Activated CD8-positive, alpha-beta memory T cell treated with anti-CD3 and anti-CD28 coated beads for 48 hours (primary cell): ENCODE data around the gene NEK8.
"Not testable (repeated sequence)": the region's sequence is repeated elsewhere in the genome, so short reads cannot be mapped to it uniquely, and the experiment has no call there.

Experiments used
- DNase-seq, 3 experiments: peaks; one replicate each; pipeline ENCODE4 v3.0.0-alpha.2; 2020; ENCODE audit warnings: low read depth in 2 of 3, low spot score in 2 of 3

Gene NEK8

DNA sequence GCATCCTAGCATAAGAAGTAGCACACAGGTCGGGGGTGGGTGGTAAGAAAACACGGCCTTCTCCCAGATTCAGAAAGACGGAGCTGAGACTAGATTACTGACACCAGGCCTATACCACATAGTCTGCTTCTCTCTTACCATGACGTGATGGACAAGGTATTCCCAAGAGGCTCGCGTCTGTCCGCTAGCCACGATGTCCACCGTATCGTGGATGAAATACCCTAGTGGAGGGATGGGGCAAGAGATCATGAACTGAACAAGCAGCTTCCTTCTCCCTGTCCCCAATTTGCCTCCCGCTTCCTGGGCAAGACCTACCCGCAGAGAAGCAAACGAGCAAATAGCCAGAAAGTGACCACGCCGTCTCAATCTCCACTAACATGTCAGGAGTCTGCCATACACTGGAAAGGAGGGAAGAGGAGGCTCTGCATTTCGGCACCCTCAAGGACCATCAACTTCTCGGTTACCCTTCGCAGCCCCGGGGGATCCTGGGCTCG is 3.4 kb upstream of the NEK8 start:
- DNase-seq: peak in 1 of 3 experiments; percentile 46

- DNase-seq: no peak
These were observed 2.8 kb upstream of the NEK8 start for GRCh38 chr17:28725660-28726225.

DNA sequence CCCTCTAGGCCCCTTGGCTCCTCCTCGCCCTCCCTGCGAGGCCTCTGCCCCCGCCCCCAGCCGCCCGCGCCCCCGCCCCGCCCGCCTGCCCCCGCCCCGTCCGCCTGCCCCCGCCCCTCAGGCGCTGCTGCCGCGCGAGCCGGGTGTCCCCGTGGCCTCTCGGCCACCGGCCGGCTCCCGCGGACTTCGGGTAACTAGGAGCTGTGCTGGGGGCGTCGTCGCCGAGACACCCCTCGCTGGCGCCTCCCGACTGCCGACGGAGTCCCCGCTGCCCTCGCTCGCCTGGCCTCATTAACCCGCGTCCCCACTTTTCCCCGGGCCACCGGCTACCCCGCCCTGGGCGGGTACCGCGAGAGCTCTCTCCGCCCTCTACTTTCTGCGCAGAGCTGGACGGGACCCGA is 2.4 kb upstream of the NEK8 start, which contains the start of gene TLCD1:
Gene TLCD1, minus strand, starts transcription at position 8 of the 401 bp plus-strand sequence. CDS start 136 bp downstream, outside the sequence.
- DNase-seq: peak in 1 of 3 experiments; percentile 63

DNA sequence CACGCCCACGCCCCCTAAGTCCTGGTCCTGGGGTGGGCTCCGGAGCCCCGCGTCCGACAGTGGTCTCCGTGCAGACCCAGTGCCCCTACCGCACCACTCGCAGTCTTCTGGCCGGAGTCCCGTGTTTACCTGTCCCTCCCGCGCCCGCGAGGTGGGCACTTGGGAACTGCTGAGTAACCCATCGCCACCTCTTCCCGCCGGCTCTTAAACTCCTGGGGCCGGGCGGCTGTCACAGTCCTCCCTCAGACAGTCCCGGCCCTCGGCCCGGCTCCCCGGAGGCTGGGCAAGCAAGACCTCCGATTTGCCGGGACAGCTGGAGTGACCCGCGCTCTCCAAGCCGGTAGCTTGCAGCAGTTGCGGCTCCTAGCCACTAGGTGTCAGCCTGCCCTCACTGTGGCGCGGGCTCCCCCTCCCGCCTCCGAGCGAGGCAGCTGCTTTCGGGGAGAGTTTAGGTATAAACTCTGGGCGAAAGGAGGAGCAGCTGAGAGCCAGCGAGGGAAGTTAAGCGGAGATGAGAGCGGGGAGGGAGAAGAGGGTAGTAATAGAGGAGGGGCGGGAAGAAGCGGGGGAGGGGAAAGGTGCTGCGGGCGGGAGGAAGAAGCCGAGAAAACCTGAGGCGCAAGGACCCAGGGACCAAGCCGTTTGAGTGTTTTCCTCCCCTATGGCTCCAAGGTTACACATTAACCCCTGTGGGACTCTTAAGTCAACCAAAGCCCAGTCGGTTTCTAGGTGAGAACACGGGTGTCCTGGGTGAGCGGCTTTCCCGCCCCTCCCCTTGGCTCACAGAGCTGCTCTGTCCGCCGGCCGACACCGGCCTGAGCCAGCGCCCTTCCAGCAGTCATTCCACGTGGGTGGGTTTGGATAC is 1.7 kb upstream of the NEK8 start:
- peak in 2 of 3 experiments; percentile 88 to 92 for DNase-seq

GRCh38 chr17:28729950-28730330 is 1.4 kb downstream of the NEK8 start:
- DNase-seq: no peak

DNA sequence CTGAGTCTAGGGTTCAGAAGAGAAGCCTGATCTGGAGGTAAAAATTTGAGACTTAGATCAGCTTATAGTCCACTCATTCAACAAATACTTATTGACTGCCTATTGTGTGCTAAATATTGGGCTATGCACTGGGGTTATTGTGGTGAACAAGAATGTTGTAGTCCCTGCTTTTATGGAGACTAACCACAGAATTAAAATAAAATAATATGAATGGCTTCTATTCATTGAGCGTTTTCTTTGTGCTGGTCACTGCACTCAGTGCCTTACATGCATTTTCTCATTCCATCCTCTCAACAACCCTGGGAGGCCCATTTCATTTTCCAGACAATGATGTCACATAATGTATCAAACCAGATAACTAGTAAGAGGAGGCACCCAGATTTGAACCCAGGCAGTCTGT is 4.8 kb downstream of the NEK8 start:
- DNase-seq: no peak

GRCh38 chr17:28734712-28735241 is 6.2 kb downstream of the NEK8 start:
- DNase-seq: no peak

DNA sequence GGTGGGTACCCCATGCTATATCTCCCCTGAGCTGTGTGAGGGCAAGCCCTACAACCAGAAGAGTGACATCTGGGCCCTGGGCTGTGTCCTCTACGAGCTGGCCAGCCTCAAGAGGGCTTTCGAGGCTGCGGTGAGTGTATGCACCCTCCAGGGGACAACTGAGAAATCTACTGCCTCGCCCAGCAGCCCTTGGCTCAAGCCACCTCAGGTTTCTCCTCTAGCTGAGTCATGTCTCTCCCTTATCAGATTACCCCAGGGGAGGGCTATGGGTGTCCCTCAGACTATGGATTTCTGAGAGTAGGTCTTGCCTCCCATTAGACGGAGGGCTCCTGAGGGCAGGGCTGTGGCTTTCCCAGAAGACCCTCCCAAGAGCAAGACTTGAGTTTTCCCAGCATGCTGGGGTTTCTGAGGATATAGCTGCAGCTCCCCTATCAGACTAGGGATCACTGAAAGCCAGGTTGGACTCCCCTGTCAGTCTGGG is 6.7 kb downstream of the NEK8 start:
- DNase-seq: no peak

DNA sequence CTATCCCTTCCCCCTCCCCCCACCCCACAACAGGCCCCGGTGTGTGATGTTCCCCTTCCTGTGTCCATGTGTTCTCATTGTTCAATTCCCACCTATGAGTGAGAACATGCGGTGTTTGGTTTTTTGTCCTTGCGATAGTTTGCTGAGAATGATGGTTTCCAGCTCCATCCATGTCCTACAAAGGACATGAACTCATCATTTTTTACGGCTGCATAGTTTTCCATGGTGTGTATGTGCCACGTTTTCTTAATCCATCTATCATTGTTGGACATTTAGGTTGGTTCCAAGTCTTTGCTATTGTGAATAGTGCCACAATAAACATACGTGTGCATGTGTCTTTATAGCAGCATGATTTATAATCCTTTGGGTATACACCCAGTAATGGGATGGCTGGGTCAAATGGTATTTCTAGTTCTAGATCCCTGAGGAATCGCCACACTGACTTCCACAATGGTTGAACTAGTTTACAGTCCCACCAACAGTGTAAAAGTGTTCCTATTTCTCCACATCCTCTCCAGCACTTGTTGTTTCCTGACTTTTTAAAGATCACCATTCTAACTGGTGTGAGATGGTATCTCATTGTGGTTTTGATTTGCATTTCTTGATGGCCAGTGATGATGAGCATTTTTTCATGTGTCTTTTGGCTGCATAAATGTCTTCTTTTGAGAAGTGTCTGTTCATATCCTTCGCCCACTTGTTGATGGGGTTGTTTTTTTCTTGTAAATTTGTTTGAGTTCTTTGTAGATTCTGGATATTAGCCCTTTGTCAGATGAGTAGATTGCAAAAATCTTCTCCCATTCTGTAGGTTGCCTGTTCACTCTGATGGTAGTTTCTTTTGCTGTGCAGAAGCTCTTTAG is 7.6 kb downstream of the NEK8 start:
- not testable (repeated sequence) for DNase-seq

DNA sequence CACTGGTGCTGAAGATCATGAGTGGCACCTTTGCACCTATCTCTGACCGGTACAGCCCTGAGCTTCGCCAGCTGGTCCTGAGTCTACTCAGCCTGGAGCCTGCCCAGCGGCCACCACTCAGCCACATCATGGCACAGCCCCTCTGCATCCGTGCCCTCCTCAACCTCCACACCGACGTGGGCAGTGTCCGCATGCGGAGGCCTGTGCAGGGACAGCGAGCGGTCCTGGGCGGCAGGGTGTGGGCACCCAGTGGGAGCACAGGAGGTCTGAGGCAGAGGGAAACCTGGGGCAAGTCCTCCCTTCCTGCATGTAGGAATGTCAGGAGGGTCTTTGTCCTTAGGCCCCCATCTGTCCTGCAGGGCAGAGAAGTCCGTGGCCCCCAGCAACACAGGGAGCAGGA is 8.7 kb downstream of the NEK8 start:
- no peak for DNase-seq

DNA sequence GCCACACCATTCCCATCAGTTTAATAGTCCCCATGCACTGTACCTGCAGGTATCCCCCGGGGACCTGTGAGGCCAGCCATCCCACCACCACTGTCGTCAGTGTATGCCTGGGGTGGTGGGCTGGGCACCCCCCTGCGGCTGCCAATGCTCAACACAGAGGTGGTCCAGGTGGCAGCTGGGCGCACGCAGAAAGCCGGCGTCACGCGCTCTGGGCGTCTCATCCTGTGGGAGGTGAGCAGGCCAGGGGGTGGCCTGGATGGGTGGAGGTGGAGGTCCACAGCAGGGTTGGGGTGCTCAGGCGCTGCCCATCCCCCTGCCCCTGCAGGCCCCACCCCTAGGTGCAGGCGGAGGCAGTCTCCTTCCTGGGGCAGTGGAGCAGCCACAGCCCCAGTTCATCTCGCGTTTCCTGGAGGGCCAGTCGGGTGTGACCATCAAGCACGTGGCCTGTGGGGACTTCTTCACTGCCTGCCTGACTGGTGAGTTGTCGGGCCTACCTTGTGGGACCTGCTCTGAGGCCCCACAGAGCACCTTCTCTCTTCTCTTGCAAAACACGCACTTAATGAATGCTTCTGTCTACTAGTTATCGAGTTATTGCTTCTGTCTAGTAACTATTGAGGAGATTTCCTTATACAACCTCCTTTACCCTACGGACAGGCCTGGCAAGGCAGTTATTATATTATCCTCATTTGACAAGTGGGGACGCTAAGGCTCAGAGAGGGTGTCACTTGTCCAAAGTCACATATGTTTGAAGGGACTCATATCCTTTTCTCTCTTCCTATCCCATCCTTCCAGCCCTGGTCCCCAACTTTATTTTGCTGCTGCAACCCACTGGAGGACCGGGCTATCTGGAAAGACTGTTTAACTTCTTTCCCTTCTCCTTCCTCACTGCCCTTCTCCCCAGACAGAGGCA is 9.4 kb downstream of the NEK8 start:
- no peak for DNase-seq

DNA sequence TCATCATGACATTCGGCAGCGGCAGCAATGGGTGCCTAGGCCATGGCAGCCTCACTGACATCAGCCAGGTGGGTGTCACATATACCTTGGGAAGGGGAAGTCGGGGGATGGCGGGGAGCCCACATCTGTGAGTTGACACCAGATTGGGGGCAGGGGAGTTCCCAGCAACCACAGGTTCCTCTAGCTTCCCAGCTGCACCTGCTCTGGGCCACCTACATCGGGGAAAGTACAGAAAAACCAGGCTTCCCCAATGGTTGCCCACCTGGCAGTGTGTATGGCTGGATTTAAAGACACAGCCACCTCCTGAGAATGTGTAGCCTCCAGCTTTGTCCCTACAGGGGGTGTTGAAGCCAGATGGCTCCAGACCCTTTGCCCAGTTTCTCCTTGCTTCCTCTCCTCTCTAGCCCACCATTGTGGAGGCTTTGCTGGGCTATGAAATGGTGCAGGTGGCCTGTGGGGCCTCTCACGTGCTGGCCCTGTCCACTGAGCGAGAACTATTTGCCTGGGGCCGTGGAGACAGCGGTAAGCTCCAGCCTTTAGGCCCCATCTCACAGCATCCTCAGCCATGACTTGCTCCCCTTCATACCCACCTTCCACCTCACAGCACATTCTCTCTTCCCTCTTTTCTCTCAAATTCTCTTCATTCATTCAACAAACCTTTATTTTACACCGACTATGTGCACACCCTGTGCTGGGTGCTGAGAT is 10.2 kb downstream of the NEK8 start:
- no peak for DNase-seq

- DNase-seq: no peak
These were observed 12.1 kb downstream of the NEK8 start for GRCh38 chr17:28740406-28741357.

DNA sequence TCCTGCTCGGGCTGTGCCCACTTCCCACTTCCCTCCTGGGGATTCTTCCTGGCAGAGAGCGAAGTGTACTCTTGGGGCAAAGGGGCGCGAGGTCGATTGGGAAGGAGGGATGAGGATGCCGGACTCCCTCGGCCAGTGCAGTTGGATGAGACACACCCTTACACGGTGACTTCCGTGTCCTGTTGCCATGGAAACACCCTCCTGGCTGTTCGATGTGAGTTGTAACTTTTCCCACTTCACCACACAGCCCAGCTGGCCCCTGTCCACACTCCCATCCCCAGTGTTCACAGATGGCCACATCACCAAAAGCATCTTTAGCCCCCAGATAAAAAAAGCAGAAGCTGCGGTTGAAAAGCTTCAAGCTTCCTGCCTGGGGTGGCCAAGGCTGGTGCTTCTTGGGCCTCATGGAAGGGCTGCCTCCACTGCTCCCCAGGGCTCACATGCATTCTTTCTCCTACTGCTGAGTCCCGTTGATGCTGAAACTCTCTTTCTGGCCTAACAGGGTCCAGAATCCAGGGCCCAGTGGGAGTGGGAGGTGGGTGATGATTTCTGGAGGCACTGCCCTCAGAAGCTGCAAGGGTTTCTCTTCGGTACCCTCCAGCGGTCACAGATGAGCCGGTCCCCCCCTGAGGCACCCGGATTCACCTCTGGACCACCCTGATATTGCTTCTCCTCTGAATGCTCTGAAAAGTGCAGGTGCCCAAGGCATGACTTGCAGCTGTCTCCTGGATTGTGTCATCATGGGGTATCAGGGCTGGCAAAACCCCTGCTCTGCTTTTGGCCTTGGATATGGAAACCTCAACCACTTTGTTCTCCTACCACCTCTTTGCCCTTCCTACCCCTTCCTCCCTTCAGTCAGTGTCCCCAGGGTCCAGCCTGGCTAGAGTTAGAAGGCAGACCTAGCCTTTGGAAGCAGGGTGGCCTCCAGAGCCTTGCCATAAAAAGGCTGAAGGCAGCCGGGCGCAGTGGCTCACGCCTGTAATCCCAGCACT is 13.1 kb downstream of the NEK8 start:
- no peak for DNase-seq

GRCh38 chr17:28743243-28744103 is 14.9 kb downstream of the NEK8 start, which contains the start of gene TRAF4:
TSS of gene TRAF4 (plus strand) at chr17:28744011. CDS start at chr17:28744113, 102 bp downstream.
- DNase-seq: peak; percentile 68 to 79 (median 76)
